GM12892 (cell line): ENCODE results near the gene SERINC3.

ENCODE experiments used
- POLR2A ChIP-seq: IDR thresholded peaks from 2 replicates; pipeline ENCODE4 v1.6.1; 2011; ENCODE audit warnings: low read depth, low read length, control low read depth
- POLR2AphosphoS5 ChIP-seq: IDR thresholded peaks from 2 replicates; pipeline ENCODE4 v1.6.1; 2011; ENCODE audit warnings: low read depth, low read length, control low read depth

DNA sequence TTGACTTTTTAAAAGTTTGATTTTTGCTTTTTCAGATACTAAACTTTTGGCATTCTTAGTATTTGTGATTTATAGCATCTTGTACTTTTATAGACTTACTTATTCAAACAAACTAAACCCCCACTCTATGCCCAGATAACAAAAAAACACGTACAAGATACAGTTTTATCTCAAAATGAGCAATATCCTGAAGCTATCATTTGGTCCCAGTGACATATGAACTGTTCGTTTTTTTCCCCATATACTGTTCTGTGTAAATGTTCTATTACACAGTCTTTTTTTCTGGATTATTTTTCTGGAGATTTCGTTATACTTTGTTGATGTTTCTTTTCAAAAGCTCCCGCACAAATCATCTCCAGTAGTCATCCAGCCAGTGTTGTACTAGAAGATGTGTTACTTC is 27.3 kb upstream of the SERINC3 start:
- no peak for TF ChIP-seq POLR2A
- no peak for TF ChIP-seq POLR2AphosphoS5
